Osteocyte (in vitro differentiated cells): ENCODE results near the gene SBF2. TPM values are rescaled to one million over a fixed set of nuclear protein-coding genes. Genes with fewer than 3 reads are reported as not detected.
"Not testable (repeated sequence)": the region's sequence is repeated elsewhere in the genome, so short reads cannot be mapped to it uniquely, and the experiment has no call there.

Experiments
- DNase-seq: peaks from one replicate; pipeline ENCODE4 v3.0.0; 2021; ENCODE audit warnings: mixed read lengths; ENCODE audit not compliant: unreplicated experiment; ENCODE audit errors: extremely low spot score
- H3K27ac Mint-ChIP-seq: one replicate; pipeline ENCODE4 v1.8.0; 2021; ENCODE audit warnings: mild to moderate bottlenecking, mixed read lengths; ENCODE audit not compliant: unreplicated experiment
- H3K27me3 Mint-ChIP-seq: one replicate; pipeline ENCODE4 v1.8.0; 2021; ENCODE audit warnings: mixed read lengths; ENCODE audit not compliant: unreplicated experiment
- H3K36me3 Mint-ChIP-seq: one replicate; pipeline ENCODE4 v1.8.0; 2021; ENCODE audit warnings: mixed read lengths; ENCODE audit not compliant: unreplicated experiment
- H3K4me1 Mint-ChIP-seq: one replicate; pipeline ENCODE4 v1.8.0; 2021; ENCODE audit warnings: mixed read lengths; ENCODE audit not compliant: unreplicated experiment
- H3K4me3 Mint-ChIP-seq: one replicate; pipeline ENCODE4 v1.8.0; 2021; ENCODE audit warnings: mild to moderate bottlenecking, moderate library complexity, mixed read lengths; ENCODE audit not compliant: unreplicated experiment
- H3K9me3 Mint-ChIP-seq: one replicate; pipeline ENCODE4 v1.8.0; 2021; ENCODE audit warnings: mixed read lengths; ENCODE audit not compliant: unreplicated experiment
- CTCF ChIP-seq: fragments of 200-600 bp; sonication (generic); IDR thresholded peaks from 2 replicates; pipeline ENCODE4 v1.5.0; 2021; ENCODE audit warnings: antibody characterized with exemption, mild to moderate bottlenecking, moderate library complexity
- total RNA-seq: library from RNA; stranded (reverse); gene quantifications from 2 replicates; pipeline ENCODE4 v1.2.1, GENCODE V29; 2021

The SBF2 gene
- total RNA-seq, 1 donor from 2014 or later: 65.2 TPM

- DNase-seq: no peak
- Mint-ChIP-seq H3K36me3 (peaks cover 30% of the 10 kb centered on the region), H3K27ac (no peak overlapping the region), H3K4me1 (peaks cover 20% of the 10 kb centered on the region), H3K27me3 (no peaks in the 10 kb centered on the region), H3K9me3 (peaks cover 11% of the 10 kb centered on the region), H3K4me3 (no peak overlapping the region)
- no peak for TF ChIP-seq CTCF
These were observed 252.7 kb downstream of the SBF2 start for GRCh38 chr11:10041332-10041731.

DNA sequence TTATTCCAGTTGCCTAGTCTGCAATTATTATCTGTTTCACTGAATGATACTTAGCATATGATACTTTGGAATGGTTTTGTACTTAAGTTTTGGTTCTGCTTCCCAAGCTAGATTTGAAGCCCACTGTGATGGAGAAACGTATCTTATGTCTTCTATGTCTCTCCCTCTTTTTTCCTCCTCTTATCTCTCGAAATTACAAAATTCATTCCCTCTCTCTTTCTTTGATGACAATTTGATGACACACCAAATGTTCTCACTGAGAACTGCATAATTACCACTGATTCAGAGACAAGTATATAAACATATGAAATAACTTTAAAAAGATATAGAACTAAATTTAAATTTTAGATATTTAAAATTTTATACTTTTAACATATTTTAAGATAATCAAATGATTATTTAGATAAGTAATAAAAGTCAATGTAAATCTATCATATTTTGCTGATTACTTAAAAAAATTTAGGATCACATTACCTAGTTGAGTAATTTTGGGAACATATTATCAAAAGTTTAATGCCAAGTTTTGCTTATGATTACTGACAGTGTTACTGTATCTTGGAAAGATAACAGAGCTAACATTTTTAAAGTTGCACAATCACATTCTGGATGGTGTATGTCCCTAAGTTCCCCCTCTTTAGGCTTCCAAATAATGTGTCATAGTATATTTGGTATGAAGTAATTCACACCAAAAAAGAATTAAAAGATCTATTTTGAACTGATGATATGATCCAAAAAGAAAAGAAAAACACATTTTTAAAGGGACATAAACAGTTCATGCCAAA is 255.3 kb downstream of the SBF2 start:
- Mint-ChIP-seq H3K4me3 (no peak overlapping the region), H3K4me1 (peaks cover 22% of the 10 kb centered on the region), H3K9me3 (peaks cover 6% of the 10 kb centered on the region), H3K27ac (no peak overlapping the region), H3K36me3 (peaks cover 20% of the 10 kb centered on the region), H3K27me3 (no peaks in the 10 kb centered on the region)
- no peak for DNase-seq
- no peak for TF ChIP-seq CTCF

- not testable (repeated sequence) for H3K27ac Mint-ChIP-seq, H3K9me3 Mint-ChIP-seq, DNase-seq, H3K27me3 Mint-ChIP-seq, H3K36me3 Mint-ChIP-seq, H3K4me3 Mint-ChIP-seq
- peaks cover 34% of the 10 kb centered on the region for H3K4me1 Mint-ChIP-seq
These were observed 258.1 kb downstream of the SBF2 start for GRCh38 chr11:10035932-10036331.

- Mint-ChIP-seq H3K9me3 (peaks cover 5% of the 10 kb centered on the region), H3K4me3 (no peak overlapping the region)
These were observed 261.1 kb downstream of the SBF2 start for GRCh38 chr11:10032935-10033334.

DNA sequence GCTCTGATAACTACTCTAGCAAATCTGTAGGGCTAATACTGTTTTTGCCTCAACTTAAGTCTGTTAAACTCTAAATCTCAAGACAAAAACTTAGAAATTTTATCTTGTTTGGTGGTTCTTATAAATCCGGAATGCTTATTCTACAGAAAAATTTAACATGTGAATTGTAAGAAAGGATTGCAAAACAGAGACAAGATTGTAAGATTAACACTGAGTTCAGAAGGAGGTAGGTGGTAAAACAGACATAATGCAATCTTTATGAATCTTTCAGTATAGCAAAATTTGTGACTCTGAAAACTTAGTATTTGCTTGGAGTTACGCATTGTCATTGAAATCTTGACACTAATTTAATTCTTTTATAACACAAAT is 263.9 kb downstream of the SBF2 start:
- H3K4me1 Mint-ChIP-seq: peaks cover 23% of the 10 kb centered on the region
- DNase-seq: no peak
- no peak overlapping the region for H3K4me3 Mint-ChIP-seq
- H3K27ac Mint-ChIP-seq: no peak overlapping the region
- H3K9me3 Mint-ChIP-seq: no peaks in the 10 kb centered on the region
- TF ChIP-seq CTCF: no peak
- H3K36me3 Mint-ChIP-seq: peaks cover 24% of the 10 kb centered on the region
- no peaks in the 10 kb centered on the region for H3K27me3 Mint-ChIP-seq

More at GRCh38 chr11:10032935-10033334, 261.1 kb downstream of the SBF2 start:
- TF ChIP-seq CTCF: no peak
- Mint-ChIP-seq H3K4me1 (peaks cover 20% of the 10 kb centered on the region), H3K27me3 (no peaks in the 10 kb centered on the region), H3K36me3 (peaks cover 14% of the 10 kb centered on the region), H3K27ac (no peak overlapping the region)
- no peak for DNase-seq
